ENCODE data around the gene CDC73. TPM values are rescaled to one million over a fixed set of nuclear protein-coding genes. Genes with fewer than 3 reads are reported as not detected.

CDC73 gene
- total RNA-seq, 1 experiment from 2014 or later = 78.2 TPM

DNA sequence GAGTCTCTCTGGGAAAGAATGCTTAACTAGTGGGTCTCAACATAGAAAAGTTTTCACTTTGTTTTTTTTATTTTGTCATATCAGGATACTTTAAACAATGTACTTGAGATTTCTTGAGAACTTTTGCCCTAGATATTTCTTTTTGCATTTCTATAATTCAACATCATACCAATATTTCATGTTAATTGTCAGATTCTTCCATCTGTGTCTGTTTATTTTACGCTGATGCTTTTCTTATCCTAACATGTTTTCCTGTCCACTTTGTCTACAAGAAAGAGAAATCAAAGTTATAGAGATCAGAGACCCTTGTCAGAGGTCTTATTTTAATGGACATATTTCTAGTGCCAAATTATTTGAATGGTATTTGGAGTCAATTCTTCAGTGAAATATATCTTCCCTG lies 160.1 kb downstream of the CDC73 start:
- ChIA-PET POLR2A (no interaction called here), CTCF (no interaction called here)
- DNase-seq (ENCODE audit: low read depth, low spot score) (no peak), ATAC-seq (no peak)
- no peak overlapping the region for H3K27ac ChIP-seq (ENCODE audit: low read length)
- in situ Hi-C loops (cut with HindIII; ENCODE audit: low pct_unique_long_range_greater_than_20kb, low sequenced_read_pairs) = no loop called here
- no peaks in the 10 kb centered on the region for H3K9me3 ChIP-seq (ENCODE audit: control insufficient read depth, insufficient read depth, low read depth, low read length)
- no peaks in the 10 kb centered on the region for H3K36me3 ChIP-seq (ENCODE audit: control insufficient read depth, insufficient read depth, low read length)
- intact Hi-C loops (cut with micrococcal nuclease; ENCODE audit: unreplicated experiment) = no loop called here
- no peaks in the 10 kb centered on the region for H3K4me1 ChIP-seq (ENCODE audit: control insufficient read depth, insufficient read depth, low read length)
- BruUV-seq (replicated peaks) = no TSS peak
- no peak overlapping the region for H3K4me3 ChIP-seq (ENCODE audit: low read depth in 2 of 2, low read length in 2 of 2)
- H3K27me3 ChIP-seq (ENCODE audit: control insufficient read depth, insufficient read depth, low read length) = no peaks in the 10 kb centered on the region
- TF ChIP-seq TCF7L2 (IDR thresholded peaks at IDR 0.05; ENCODE audit: low read depth, low read length) (no peak), POLR2AphosphoS5 (IDR thresholded peaks at IDR 0.05; ENCODE audit: low read depth, low read length) (no peak), SIN3A (IDR thresholded peaks at IDR 0.05; ENCODE audit: borderline replicate concordance, insufficient read depth, low read depth, low read length) (no peak)
- TF ChIP-seq, protein P1, sequence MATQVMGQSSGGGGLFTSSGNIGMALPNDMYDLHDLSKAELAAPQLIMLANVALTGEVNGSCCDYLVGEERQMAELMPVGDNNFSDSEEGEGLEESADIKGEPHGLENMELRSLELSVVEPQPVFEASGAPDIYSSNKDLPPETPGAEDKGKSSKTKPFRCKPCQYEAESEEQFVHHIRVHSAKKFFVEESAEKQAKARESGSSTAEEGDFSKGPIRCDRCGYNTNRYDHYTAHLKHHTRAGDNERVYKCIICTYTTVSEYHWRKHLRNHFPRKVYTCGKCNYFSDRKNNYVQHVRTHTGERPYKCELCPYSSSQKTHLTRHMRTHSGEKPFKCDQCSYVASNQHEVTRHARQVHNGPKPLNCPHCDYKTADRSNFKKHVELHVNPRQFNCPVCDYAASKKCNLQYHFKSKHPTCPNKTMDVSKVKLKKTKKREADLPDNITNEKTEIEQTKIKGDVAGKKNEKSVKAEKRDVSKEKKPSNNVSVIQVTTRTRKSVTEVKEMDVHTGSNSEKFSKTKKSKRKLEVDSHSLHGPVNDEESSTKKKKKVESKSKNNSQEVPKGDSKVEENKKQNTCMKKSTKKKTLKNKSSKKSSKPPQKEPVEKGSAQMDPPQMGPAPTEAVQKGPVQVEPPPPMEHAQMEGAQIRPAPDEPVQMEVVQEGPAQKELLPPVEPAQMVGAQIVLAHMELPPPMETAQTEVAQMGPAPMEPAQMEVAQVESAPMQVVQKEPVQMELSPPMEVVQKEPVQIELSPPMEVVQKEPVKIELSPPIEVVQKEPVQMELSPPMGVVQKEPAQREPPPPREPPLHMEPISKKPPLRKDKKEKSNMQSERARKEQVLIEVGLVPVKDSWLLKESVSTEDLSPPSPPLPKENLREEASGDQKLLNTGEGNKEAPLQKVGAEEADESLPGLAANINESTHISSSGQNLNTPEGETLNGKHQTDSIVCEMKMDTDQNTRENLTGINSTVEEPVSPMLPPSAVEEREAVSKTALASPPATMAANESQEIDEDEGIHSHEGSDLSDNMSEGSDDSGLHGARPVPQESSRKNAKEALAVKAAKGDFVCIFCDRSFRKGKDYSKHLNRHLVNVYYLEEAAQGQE (IDR thresholded peaks at IDR 0.05; ENCODE audit: insufficient read depth in 1 of 2, low read depth in 2 of 2, low read length in 1 of 2) = no peak
- TF ChIP-seq, protein P2, sequence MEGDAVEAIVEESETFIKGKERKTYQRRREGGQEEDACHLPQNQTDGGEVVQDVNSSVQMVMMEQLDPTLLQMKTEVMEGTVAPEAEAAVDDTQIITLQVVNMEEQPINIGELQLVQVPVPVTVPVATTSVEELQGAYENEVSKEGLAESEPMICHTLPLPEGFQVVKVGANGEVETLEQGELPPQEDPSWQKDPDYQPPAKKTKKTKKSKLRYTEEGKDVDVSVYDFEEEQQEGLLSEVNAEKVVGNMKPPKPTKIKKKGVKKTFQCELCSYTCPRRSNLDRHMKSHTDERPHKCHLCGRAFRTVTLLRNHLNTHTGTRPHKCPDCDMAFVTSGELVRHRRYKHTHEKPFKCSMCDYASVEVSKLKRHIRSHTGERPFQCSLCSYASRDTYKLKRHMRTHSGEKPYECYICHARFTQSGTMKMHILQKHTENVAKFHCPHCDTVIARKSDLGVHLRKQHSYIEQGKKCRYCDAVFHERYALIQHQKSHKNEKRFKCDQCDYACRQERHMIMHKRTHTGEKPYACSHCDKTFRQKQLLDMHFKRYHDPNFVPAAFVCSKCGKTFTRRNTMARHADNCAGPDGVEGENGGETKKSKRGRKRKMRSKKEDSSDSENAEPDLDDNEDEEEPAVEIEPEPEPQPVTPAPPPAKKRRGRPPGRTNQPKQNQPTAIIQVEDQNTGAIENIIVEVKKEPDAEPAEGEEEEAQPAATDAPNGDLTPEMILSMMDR (IDR thresholded peaks at IDR 0.05) = no peak

DNA sequence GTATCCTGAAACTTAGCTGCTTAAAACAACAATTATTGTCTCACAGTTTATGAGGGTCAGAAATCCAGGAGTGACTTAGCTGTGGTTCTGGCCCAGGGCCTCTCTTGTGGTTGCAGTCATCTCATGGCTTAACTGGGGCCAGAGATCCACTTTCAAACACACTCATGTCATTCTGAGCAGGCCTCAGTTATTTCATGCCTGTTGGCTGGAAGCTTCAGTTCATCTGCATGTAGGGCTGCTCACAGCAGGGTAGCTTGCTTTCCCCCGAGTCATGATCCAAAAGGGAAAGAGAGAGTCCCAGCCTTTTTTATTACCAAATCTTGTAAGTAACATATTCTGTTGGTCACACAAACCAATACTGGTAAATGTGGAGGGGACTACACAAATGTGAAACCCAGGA lies 161.2 kb downstream of the CDC73 start:
- in situ Hi-C loops (cut with HindIII; ENCODE audit: low pct_unique_long_range_greater_than_20kb, low sequenced_read_pairs) (no loop called here), intact Hi-C loops (cut with micrococcal nuclease; ENCODE audit: unreplicated experiment) (no loop called here)
- H3K27ac ChIP-seq (ENCODE audit: low read length) = no peak overlapping the region
- DNase-seq (ENCODE audit: low read depth, low spot score) (no peak), ATAC-seq (no peak)
- H3K4me3 ChIP-seq (ENCODE audit: low read depth in 2 of 2, low read length in 2 of 2) = no peak overlapping the region
- no peaks in the 10 kb centered on the region for H3K36me3 ChIP-seq (ENCODE audit: control insufficient read depth, insufficient read depth, low read length)
- H3K4me1 ChIP-seq (ENCODE audit: control insufficient read depth, insufficient read depth, low read length) = no peaks in the 10 kb centered on the region
- ChIA-PET POLR2A (interaction anchor here (0.6 kb wide), 1 partner anchor 996 kb away, joined by 13 read pairs; no protein-coding TSS in a partner anchor), CTCF (no interaction called here)
- no TSS peak for BruUV-seq (replicated peaks)
- H3K27me3 ChIP-seq (ENCODE audit: control insufficient read depth, insufficient read depth, low read length) = no peaks in the 10 kb centered on the region
- no peaks in the 10 kb centered on the region for H3K9me3 ChIP-seq (ENCODE audit: control insufficient read depth, insufficient read depth, low read depth, low read length)
- no peak for TF ChIP-seq TCF7L2 (IDR thresholded peaks at IDR 0.05; ENCODE audit: low read depth, low read length)
- TF ChIP-seq, protein P2 (IDR thresholded peaks at IDR 0.05) = no peak
- no peak for TF ChIP-seq POLR2AphosphoS5 (IDR thresholded peaks at IDR 0.05; ENCODE audit: low read depth, low read length)
- no peak for TF ChIP-seq SIN3A (IDR thresholded peaks at IDR 0.05; ENCODE audit: borderline replicate concordance, insufficient read depth, low read depth, low read length)
- TF ChIP-seq, protein P1 (IDR thresholded peaks at IDR 0.05; ENCODE audit: insufficient read depth in 1 of 2, low read depth in 2 of 2, low read length in 1 of 2) = no peak
